IMR-90 (cell line): ENCODE data around the gene GLRA3. TPM values are rescaled to one million over a fixed set of nuclear protein-coding genes. Genes with fewer than 3 reads are reported as not detected.

Experiments used
- ATAC-seq: fragments of 200-7000 bp; cut with Tn5 transposase; 2 replicates; pipeline ENCODE4 v1.9.1; 2020; ENCODE audit warnings: low read depth, mild to moderate bottlenecking, moderate library complexity
- BruUV-seq: library from RNA; stranded (reverse); fragments of 400-500 nt; replicated peaks from 2 replicates; lab custom pipeline; 2021; lab: Mats Ljungman, UMichigan
- CTCF ChIA-PET: fragments of 300-600 bp; formaldehyde crosslinking; extraction: SDS; loops from one replicate; lab custom pipeline; 2021; ENCODE audit warnings: antibody characterized with exemption; lab: Yijun Ruan, JAX
- POLR2A ChIA-PET: fragments of 300-600 bp; sonication (Branson Sonifier 250); formaldehyde crosslinking; loops from one replicate; lab custom pipeline; 2022; ENCODE audit warnings: antibody characterized with exemption; ENCODE audit not compliant: unreplicated experiment; lab: Charles Lee
- DNase-seq: peaks from one replicate; pipeline ENCODE4 v3.0.0; 2013
- H2AFZ ChIP-seq: replicated peaks from 2 replicates; pipeline ENCODE3; 2013; ENCODE audit warnings: low read length, mild to moderate bottlenecking; ENCODE audit not compliant: poor library complexity
- H2AK5ac ChIP-seq: 2 replicates; pipeline ENCODE4 v1.6.1; 2013; ENCODE audit warnings: low read depth, low read length, inconsistent platforms
- H2AK9ac ChIP-seq: replicated peaks from 2 replicates; pipeline ENCODE3; 2013; ENCODE audit warnings: mild to moderate bottlenecking, low read depth, low read length, moderate library complexity; ENCODE audit not compliant: poor library complexity
- H2BK120ac ChIP-seq: 2 replicates; pipeline ENCODE4 v1.6.1; 2013; ENCODE audit warnings: low read depth, low read length, inconsistent platforms
- H2BK15ac ChIP-seq: 3 replicates; pipeline ENCODE4 v1.6.1; 2013; ENCODE audit warnings: low read depth, low read length, inconsistent platforms
- H2BK20ac ChIP-seq: 2 replicates; pipeline ENCODE4 v1.6.1; 2013; ENCODE audit warnings: low read depth, mild to moderate bottlenecking, inconsistent platforms, low read length, moderate library complexity
- H2BK5ac ChIP-seq: 2 replicates; pipeline ENCODE4 v1.6.1; 2013; ENCODE audit warnings: mild to moderate bottlenecking, low read depth, low read length, inconsistent platforms; ENCODE audit not compliant: poor library complexity, severe bottlenecking
- H3K14ac ChIP-seq: replicated peaks from 2 replicates; pipeline ENCODE4 v1.6.1; 2013; ENCODE audit warnings: low read depth, low read length, inconsistent platforms
- H3K18ac ChIP-seq: 2 replicates; pipeline ENCODE4 v1.6.1; 2013; ENCODE audit warnings: low read depth, low read length, control low read depth
- H3K23ac ChIP-seq: 2 replicates; pipeline ENCODE4 v1.6.1; 2013; ENCODE audit warnings: low read depth, low read length, inconsistent platforms
- H3K27ac ChIP-seq: 2 replicates; pipeline ENCODE4 v1.5.1; 2013; ENCODE audit warnings: mild to moderate bottlenecking, control low read depth, low read length; ENCODE audit not compliant: insufficient read depth
- H3K27me3 ChIP-seq: 2 replicates; pipeline ENCODE4 v1.6.1; 2013; ENCODE audit warnings: low read length; ENCODE audit not compliant: control insufficient read depth, insufficient read depth
- H3K36me3 ChIP-seq: 2 replicates; pipeline ENCODE4 v1.6.1; 2013; ENCODE audit warnings: low read length, mixed read lengths; ENCODE audit not compliant: control insufficient read depth, insufficient read depth
- H3K4ac ChIP-seq: 2 replicates; pipeline ENCODE4 v1.6.1; 2013; ENCODE audit warnings: low read depth, low read length, inconsistent platforms
- H3K4me1 ChIP-seq: 2 replicates; pipeline ENCODE4 v1.6.1; 2013; ENCODE audit warnings: low read length, mixed read lengths; ENCODE audit not compliant: control insufficient read depth, insufficient read depth
- H3K4me2 ChIP-seq: 2 replicates; pipeline ENCODE4 v1.6.1; 2013; ENCODE audit warnings: low read depth, mild to moderate bottlenecking, control low read depth, low read length, moderate library complexity
- H3K4me3 ChIP-seq: 2 replicates; pipeline ENCODE4 v1.5.1; 2013; ENCODE audit warnings: low read depth, mild to moderate bottlenecking, control low read depth, low read length, moderate library complexity; ENCODE audit not compliant: insufficient read depth
- H3K56ac ChIP-seq: 2 replicates; pipeline ENCODE4 v1.6.1; 2013; ENCODE audit warnings: low read length, inconsistent platforms; ENCODE audit not compliant: insufficient read depth; ENCODE audit errors: extremely low read depth
- H3K79me1 ChIP-seq, 2 experiments: 2 replicates each; pipeline ENCODE4 v1.6.1; 2013; ENCODE audit warnings: low read length in 2 of 2, inconsistent platforms in 1 of 2, low read depth in 1 of 2
- H3K9ac ChIP-seq: 2 replicates; pipeline ENCODE4 v1.6.1; 2013; ENCODE audit warnings: low read depth, low read length, control low read depth
- H3K9me1 ChIP-seq: 2 replicates; pipeline ENCODE4 v1.6.1; 2013; ENCODE audit warnings: low read length, inconsistent platforms; ENCODE audit not compliant: insufficient read depth
- H3K9me3 ChIP-seq: 2 replicates; pipeline ENCODE4 v1.6.1; 2013; ENCODE audit warnings: low read length; ENCODE audit not compliant: control insufficient read depth, insufficient read depth
- H4K20me1 ChIP-seq: 2 replicates; pipeline ENCODE4 v1.6.1; 2013; ENCODE audit warnings: low read length, inconsistent platforms; ENCODE audit not compliant: insufficient read depth
- H4K5ac ChIP-seq: 2 replicates; pipeline ENCODE4 v1.6.1; 2013; ENCODE audit warnings: mild to moderate bottlenecking, low read depth, low read length, control low read depth
- H4K8ac ChIP-seq, 2 experiments: 2 replicates each; pipeline ENCODE4 v1.6.1; 2013; ENCODE audit warnings: low read depth in 2 of 2, low read length in 2 of 2, control low read depth in 1 of 2, inconsistent platforms in 1 of 2
- H4K91ac ChIP-seq: 2 replicates; pipeline ENCODE4 v1.6.1; 2013; ENCODE audit warnings: low read depth, low read length, inconsistent platforms; ENCODE audit not compliant: insufficient read depth
- BHLHE40 ChIP-seq: fragments of 150-350 bp; IDR thresholded peaks from 2 replicates; pipeline ENCODE4 v1.6.1; 2016; ENCODE audit warnings: mild to moderate bottlenecking, low read depth, low read length
- CEBPB ChIP-seq: IDR thresholded peaks from 2 replicates; pipeline ENCODE4 v1.6.1; 2012; ENCODE audit warnings: low read depth, low read length, improper control_type of control experiment
- CHD1 ChIP-seq: IDR thresholded peaks from 2 replicates; pipeline ENCODE4 v1.6.1; 2012; ENCODE audit warnings: low read depth, low read length, improper control_type of control experiment
- CTCF ChIP-seq: conservative IDR thresholded peaks from 2 replicates; pipeline ENCODE4 v1.5.1; 2012; ENCODE audit warnings: mild to moderate bottlenecking, low read depth, low read length, improper control_type of control experiment
- ELK1 ChIP-seq: fragments of 150-350 bp; IDR thresholded peaks from 2 replicates; pipeline ENCODE4 v1.6.1; 2016; ENCODE audit warnings: low read depth, mild to moderate bottlenecking, low read length, moderate library complexity, borderline replicate concordance
- FOS ChIP-seq: fragments of 150-350 bp; IDR thresholded peaks from 2 replicates; pipeline ENCODE4 v1.6.1; 2016; ENCODE audit warnings: low read depth, low read length
- MAFK ChIP-seq: IDR thresholded peaks from 2 replicates; pipeline ENCODE4 v1.6.1; 2012; ENCODE audit warnings: low read depth, low read length, improper control_type of control experiment
- MAZ ChIP-seq: IDR thresholded peaks from 2 replicates; pipeline ENCODE4 v1.6.1; 2012; ENCODE audit warnings: low read depth, mild to moderate bottlenecking, low read length, improper control_type of control experiment, moderate library complexity, borderline replicate concordance
- MXI1 ChIP-seq: IDR thresholded peaks from 2 replicates; pipeline ENCODE4 v1.6.1; 2012; ENCODE audit warnings: low read depth, mild to moderate bottlenecking, low read length, moderate library complexity, borderline replicate concordance
- NFE2L2 ChIP-seq: fragments of 150-350 bp; IDR thresholded peaks from 2 replicates; pipeline ENCODE4 v1.6.1; 2016; ENCODE audit warnings: low read depth, mild to moderate bottlenecking, low read length
- POLR2A ChIP-seq: IDR thresholded peaks from 2 replicates; pipeline ENCODE4 v1.6.1; 2012; ENCODE audit warnings: mild to moderate bottlenecking, low read depth, low read length
- RAD21 ChIP-seq: IDR thresholded peaks from 2 replicates; pipeline ENCODE4 v1.6.1; 2012; ENCODE audit warnings: low read length, improper control_type of control experiment
- RCOR1 ChIP-seq: IDR thresholded peaks from 2 replicates; pipeline ENCODE4 v1.6.1; 2012; ENCODE audit warnings: mild to moderate bottlenecking, low read length, improper control_type of control experiment; ENCODE audit not compliant: insufficient replicate concordance
- RFX5 ChIP-seq: IDR thresholded peaks from 2 replicates; pipeline ENCODE4 v1.8.0; 2012; ENCODE audit warnings: low read depth, mild to moderate bottlenecking, low read length, moderate library complexity
- SMC3 ChIP-seq: fragments of 150-350 bp; IDR thresholded peaks from 2 replicates; pipeline ENCODE4 v1.6.1; 2016; ENCODE audit warnings: low read depth, mild to moderate bottlenecking, antibody characterized with exemption, low read length, moderate library complexity
- USF2 ChIP-seq: fragments of 150-350 bp; IDR thresholded peaks from 2 replicates; pipeline ENCODE4 v1.6.1; 2017; ENCODE audit warnings: mild to moderate bottlenecking, antibody characterized with exemption, low read length, low read depth
- WGBS, 2 experiments: methylation state at CpG; one replicate each; pipeline versions ENCODE4 v1.1.5 to v1.1.7; 2013; ENCODE audit warnings: missing lambda C conversion rate in 2 of 2; ENCODE audit not compliant: insufficient read length in 1 of 2; ENCODE audit errors: extremely low coverage in 2 of 2; 5-methylcytosine and 5-hydroxymethylcytosine counted together
- dilution Hi-C: fragments of 300-500 bp; cut with HindIII; formaldehyde crosslinking; loops from one replicate; pipeline ENCODE4 v1.14.3; 2018; ENCODE audit warnings: low sequenced_read_pairs; ENCODE audit not compliant: unreplicated experiment
- in situ Hi-C: fragments of 300-500 bp; cut with MboI; formaldehyde crosslinking; loops from 3 replicates; pipeline ENCODE4 v1.14.3; 2019; ENCODE audit warnings: low sequenced_read_pairs, inconsistent platforms, mixed read lengths
- intact Hi-C: fragments of 100-400 bp; cut with micrococcal nuclease; formaldehyde crosslinking; loops from 2 replicates; pipeline ENCODE4 v1.10.0; 2022
- polyA plus RNA-seq, 3 experiments: library from polyadenylated mRNA; depleted of rRNA; stranded (reverse); fragments of >200 nt; gene quantifications; 2 replicates each; pipeline ENCODE4 v1.2.3, GENCODE V29; 2012; ENCODE audit warnings: low replicate concordance in 1 of 3
- total RNA-seq: library from RNA; depleted of rRNA; stranded (reverse); fragments of >200 nt; gene quantifications from 2 replicates; pipeline ENCODE4 v1.2.3, GENCODE V29; 2012

GLRA3 gene
- total and polyA plus RNA-seq, 2 of the 4 experiments (the other 2 are of a cell fraction) = not detected

GRCh38 chr4:174689618-174690017 is 139.4 kb downstream of the GLRA3 start:
- no peak overlapping the region for H3K27ac ChIP-seq
- H3K56ac ChIP-seq = no peak overlapping the region
- no peaks in the 10 kb centered on the region for H3K9me1 ChIP-seq
- no peak overlapping the region for H4K91ac ChIP-seq
- H3K18ac ChIP-seq = no peak overlapping the region
- no peak for ATAC-seq
- no peak overlapping the region for H2AK9ac ChIP-seq
- H4K20me1 ChIP-seq = no peaks in the 10 kb centered on the region
- no peak overlapping the region for H2AFZ ChIP-seq
- ChIA-PET POLR2A (no interaction called here), CTCF (no interaction called here)
- H2BK20ac ChIP-seq = no peak overlapping the region
- no peaks in the 10 kb centered on the region for H3K27me3 ChIP-seq
- no peak overlapping the region for H4K8ac ChIP-seq
- H3K23ac ChIP-seq = no peak overlapping the region
- dilution Hi-C loops = no loop called here
- H2BK120ac ChIP-seq = no peak overlapping the region
- no peaks in the 10 kb centered on the region for H3K79me1 ChIP-seq
- no peaks in the 10 kb centered on the region for H3K4me1 ChIP-seq
- H2BK5ac ChIP-seq = no peak overlapping the region
- no peak overlapping the region for H3K14ac ChIP-seq
- WGBS, 2 experiments = no CpG with 5 or more reads among the region's 4 CpGs
- no peak for DNase-seq
- in situ Hi-C loops = no loop called here
- TF ChIP-seq SMC3 (no peak), CEBPB (no peak), NFE2L2 (no peak), CTCF (no peak), MAFK (no peak), BHLHE40 (no peak), MXI1 (no peak), POLR2A (no peak), MAZ (no peak), RCOR1 (no peak), RFX5 (no peak), FOS (no peak), RAD21 (no peak), USF2 (no peak), CHD1 (no peak), ELK1 (no peak)
- no peak overlapping the region for H3K9ac ChIP-seq
- no peak overlapping the region for H2AK5ac ChIP-seq
- H3K4ac ChIP-seq = no peak overlapping the region
- H3K4me2 ChIP-seq = no peak overlapping the region
- BruUV-seq = no TSS peak
- no peak overlapping the region for H2BK15ac ChIP-seq
- peaks cover 4% of the 10 kb centered on the region; the same call in 1 of the 2 replicates for H3K9me3 ChIP-seq
- intact Hi-C loops = no loop called here
- H3K4me3 ChIP-seq = no peak overlapping the region
- H3K36me3 ChIP-seq = no peaks in the 10 kb centered on the region
- no peak overlapping the region for H4K5ac ChIP-seq
